GM12891 (cell line): ENCODE measurements around the gene C16orf87.

Source experiments
- DNase-seq: peaks from one replicate; pipeline ENCODE4 v3.0.0; 2011; ENCODE audit warnings: low spot score; ENCODE audit not compliant: insufficient read length
- FAIRE-seq: peaks from 2 replicates; lab custom pipeline; 2011; peaks lifted over from hg19 to GRCh38; lab: Jason Lieb, UNC
- PAX5 ChIP-seq: IDR thresholded peaks from 2 replicates; pipeline ENCODE4 v1.6.1; 2011; ENCODE audit warnings: low read length, moderate library complexity, mild to moderate bottlenecking; ENCODE audit not compliant: insufficient read depth, severe bottlenecking
- POLR2A ChIP-seq: IDR thresholded peaks from 2 replicates; pipeline ENCODE4 v1.6.1; 2011; ENCODE audit warnings: low read depth, low read length, control low read depth
- POLR2AphosphoS5 ChIP-seq: IDR thresholded peaks from 2 replicates; pipeline ENCODE4 v1.6.1; 2011; ENCODE audit warnings: low read depth, low read length, control low read depth
- POU2F2 ChIP-seq: IDR thresholded peaks from 2 replicates; pipeline ENCODE4 v1.6.1; 2011; ENCODE audit warnings: low read depth, mild to moderate bottlenecking, control low read depth, low read length, moderate library complexity
- SPI1 ChIP-seq: IDR thresholded peaks from 2 replicates; pipeline ENCODE4 v1.6.1; 2011; ENCODE audit warnings: low read depth, low read length, control low read depth
- TAF1 ChIP-seq: IDR thresholded peaks from 2 replicates; pipeline ENCODE4 v1.6.1; 2011; ENCODE audit warnings: low read depth, low read length, control low read depth

Gene C16orf87

DNA sequence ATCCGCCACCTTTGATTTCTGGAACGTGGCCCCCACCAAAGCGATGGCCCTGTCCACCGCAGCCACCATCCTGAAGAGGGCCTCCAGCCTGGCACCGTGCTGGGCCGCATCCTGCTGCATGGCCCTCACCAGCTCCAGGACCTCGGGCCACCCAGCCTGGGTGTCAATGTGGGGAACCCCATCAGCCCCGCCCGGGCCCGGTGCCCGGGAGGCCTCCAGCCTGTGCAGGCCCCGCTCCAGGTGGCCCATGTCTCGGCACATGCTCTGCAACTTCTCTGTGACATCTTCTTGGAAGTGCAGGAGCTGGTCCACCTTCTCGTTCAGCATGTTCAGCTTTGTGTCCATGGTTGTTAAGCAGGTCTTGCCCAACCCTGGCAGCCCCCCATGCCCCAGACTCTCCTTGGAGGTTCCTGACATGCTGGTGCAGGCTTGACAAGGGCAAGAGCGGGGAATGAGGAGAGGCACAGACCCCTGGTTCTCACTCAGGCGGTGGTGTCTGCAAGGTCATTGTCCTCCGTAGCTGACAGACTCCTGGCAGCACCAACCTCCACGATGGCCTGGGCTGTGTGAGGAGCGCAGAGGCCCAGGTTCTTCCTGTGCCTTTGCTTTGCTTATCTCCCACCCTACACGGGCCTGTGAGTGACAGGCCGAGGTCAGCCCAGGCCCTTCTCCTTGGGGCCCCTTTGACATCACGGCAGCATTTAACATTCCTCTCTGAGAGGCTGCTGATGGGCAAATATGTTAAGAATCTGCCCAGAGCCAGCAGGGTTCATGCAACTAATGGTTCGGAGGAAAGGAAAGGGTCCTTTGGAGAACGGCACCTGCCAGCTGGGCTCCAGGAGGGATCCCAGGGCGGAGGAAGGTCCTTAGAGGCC is 83.0 kb downstream of the C16orf87 start, which contains the start of gene MYLK3:
TSS of gene MYLK3 (minus strand) at position 568 of the 875 bp plus-strand sequence. CDS start at position 417, 151 bp downstream.
- DNase-seq: no peak
- TF ChIP-seq POLR2AphosphoS5 (no peak), TAF1 (no peak), SPI1 (no peak)
- no peak for FAIRE-seq

DNA sequence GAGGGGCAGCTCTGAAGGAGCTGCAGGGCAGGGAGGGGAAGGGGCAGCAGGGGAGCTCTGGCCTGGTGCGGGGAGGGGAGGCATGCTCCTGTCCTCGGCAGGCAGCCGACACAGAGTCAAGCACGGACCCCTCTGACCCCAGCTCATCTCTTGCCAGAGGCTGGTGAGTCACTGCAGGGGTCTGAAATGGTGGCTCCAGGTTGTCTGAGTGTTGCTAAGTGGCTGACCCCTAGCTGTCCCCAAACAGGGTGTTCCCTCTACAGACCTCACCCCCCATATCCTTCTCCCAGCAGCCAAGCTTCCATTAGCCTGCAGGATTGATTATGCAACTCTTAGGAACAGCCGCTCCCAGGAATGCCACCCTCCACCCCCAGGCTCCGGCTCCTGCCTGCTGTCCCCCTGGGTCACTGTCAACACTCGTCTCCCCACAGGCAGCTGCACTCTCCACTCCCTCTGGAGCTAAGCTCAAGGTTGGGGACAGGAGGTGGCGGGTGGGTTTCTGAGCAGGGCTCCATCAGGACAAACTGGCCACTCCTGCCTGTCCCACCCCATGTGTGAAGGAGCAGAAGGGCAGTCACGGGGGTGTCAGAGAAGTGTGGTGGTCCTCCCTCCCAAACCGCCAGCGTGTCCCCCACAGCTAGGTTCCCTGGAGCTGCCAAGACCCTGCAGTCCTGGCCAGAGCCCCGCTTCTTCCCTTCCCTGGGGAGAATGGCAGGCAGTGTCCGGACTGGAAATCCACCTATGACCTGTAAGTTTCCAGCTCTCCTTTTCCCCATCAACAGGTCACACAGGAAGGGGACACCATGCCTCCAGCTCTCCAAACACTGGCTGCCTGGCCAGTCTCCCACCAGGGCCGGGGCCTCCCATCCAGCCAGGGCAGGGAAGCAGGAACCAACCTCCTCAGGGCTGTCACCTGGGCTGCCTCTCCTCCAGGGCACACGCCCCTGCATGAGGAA is 83.9 kb downstream of the C16orf87 start:
- DNase-seq: no peak
- TF ChIP-seq POU2F2: no peak
- TF ChIP-seq PAX5: no peak
- no peak for TF ChIP-seq TAF1
- TF ChIP-seq SPI1: no peak
- no peak for TF ChIP-seq POLR2A
- TF ChIP-seq POLR2AphosphoS5: no peak
- FAIRE-seq: no peak
